Stimulated activated CD4-positive, alpha-beta T cell treated with anti-CD3 and anti-CD28 coated beads, Interleukin-1b, Interleukin-23, amount 100 ng/mL, for 48 hours (primary cell): ENCODE data around the gene PTPRS.

Experiments used
- DNase-seq: peaks from one replicate; pipeline ENCODE4 v3.0.0-alpha.2; 2020

The PTPRS gene

DNA sequence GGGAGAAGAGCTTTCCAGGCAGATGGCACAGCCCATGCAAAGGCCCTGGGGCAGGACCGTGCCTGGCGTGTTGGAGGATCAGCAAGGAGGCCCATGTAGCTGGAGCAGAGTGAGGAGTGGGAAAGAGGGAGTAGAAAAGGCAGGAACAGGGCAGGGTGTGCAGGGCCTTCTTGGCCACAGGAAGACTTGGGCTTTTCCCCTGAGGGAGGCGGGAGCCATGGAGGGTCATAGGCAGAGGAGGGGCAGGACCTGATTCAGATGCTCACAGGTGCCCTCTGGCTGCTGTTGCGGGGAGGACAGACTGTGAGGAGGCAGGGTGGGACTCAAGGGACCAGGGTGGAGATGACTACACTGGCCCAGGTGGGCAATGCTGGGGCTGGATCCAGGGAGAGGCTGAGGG lies 13.8 kb upstream of the PTPRS start:
- no peak for DNase-seq

DNA sequence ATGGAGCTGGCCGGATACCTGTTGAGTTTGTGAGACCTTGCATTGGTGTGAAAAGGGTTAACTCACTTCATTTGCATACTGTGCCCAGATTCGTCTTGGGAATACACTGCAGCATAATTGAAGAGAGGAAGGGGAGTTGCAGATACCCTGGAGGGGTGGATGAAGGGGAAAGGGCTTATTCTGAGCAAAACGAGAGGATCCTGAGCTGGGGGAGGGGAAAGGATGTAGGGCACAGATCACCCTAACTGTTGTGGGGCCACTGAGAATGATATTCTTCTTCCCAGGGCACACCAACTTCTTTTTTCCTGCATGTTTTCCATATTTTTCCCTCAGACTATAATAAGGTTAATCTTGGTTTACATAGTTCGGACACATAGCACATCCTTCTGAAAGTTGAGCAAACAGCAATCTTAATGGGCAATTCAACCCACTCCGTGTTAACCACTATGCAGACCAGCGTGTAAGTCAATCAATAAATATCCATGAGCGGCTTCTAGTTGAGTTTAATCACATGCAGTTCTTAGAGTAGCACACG lies 11.7 kb upstream of the PTPRS start:
- no peak for DNase-seq

GRCh38 chr19:5351731-5352228 lies 11.2 kb upstream of the PTPRS start:
- DNase-seq: no peak

DNA sequence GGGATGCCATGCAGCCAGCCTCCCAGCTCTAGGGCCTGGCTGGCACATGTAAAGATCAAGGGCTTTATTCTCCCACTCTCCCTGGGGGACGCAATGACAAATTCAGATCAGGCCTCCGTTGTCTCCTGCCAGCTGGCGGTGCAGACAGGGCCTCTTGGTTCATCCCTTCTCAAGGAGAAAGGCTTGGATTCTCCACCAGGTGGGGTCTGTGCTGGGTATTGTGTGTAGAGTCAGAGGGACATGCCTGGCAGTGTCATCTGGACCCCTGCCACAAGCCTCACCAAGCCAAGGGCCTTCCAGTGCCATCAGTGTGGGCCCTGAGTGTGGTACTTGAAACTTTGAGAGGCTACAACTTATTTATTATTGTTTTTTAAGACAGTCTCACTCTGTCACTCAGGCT lies 8.4 kb upstream of the PTPRS start:
- no peak for DNase-seq

- DNase-seq: no peak
These were observed 5.3 kb upstream of the PTPRS start for GRCh38 chr19:5345895-5346386.

- no peak for DNase-seq
These were observed 3.2 kb upstream of the PTPRS start for GRCh38 chr19:5343848-5344247.

DNA sequence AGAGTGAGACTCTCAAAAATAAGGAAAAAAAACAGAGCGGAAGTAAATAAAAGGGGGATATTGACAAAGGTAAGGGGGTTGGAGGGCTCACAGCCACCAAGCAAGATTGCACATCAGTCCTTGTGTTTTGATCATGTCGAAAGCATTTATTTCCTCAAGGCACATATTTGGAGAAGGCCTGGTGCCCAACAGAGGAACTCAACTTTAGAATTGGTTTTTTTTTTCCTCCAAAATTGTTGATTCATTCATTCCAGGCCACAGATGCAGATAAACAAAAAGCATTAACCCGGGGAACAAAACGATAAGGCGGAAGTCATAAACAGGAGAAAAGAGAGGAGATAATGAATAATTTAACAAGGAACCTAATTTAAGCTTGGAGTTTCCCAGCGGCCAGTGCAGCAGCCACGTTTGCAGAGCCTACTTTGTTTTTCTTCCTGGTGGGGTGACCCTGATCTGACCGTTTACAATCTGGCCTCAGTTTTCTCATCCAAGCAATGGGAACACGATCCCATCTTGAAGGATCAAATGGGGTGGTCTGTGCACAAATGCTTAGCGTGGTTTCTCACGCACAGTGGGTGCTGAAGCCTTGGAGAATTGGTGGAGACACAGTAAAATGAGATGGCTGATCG lies 2.1 kb upstream of the PTPRS start:
- no peak for DNase-seq

DNA sequence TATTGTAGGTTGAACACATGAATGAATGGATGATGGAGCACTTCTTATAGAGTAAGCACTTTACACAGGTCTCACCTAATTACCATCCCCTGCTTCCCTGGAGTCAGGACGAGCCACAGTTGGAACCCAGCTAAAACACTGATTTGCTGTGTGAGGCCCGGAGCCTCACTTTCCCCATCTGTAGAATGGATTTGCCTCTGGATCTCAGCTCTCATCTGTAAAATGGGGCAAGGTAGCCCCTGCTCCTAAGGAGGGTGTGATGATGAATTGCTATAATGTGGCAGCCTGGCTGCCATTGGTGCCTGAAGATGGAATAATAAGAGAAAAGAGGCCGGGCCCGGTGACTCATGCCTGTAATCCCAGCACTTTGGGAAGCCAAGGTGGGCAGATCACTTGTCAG lies 1.4 kb upstream of the PTPRS start:
- no peak for DNase-seq

DNA sequence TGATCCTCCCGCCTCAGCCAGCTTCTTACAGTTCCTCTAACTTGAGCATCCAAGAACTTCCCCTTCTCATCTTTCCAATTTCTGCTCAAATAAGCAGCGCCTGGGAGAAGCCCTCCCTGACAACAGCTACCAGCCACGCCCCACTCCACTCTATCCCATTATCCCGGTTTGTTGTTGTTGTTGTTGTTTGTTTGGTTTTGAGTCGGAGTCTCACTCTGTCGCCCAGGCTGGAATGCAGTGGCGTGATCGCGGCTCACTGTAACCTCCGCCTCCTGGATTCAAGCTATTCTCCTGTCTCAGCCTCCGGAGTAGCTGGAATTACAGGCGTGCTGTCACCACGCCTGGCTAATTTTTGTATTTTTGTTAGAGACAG lies 822 bp upstream of the PTPRS start:
- no peak for DNase-seq

DNA sequence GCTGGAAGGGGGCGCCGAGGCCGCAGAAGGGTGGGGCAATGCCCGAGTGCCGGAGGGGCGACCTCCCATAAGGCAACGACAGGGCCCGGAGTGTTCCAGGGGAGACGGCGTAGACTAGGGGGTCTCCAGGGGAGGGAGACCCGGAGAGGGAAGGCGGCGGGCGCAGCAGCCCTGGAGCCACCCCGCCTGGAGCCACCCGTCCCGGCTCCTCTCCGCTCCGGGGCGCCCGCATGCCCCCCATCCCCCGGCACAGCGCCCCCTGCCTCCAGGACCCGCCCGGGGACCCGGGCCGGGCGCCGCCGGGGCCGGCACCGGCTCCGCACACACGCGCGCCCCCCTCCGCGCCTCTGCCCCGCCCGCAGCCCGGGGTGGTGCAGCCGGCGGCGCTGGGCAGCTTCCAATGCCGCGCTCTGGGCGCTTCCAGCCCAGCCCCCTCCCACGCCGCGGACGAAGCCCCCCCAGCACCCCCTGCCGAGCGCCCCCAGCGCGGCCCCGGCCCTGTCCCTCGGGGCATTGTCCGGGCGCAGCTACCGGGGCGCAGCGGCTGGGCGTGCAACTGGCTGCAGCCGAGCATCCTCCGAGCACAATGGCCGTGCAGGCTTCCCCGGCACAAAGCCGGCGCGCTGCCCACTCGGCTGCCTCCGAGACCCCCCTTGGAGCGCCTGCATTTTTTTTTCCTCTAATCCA lies 519 bp downstream of the PTPRS start:
- DNase-seq: no peak

GRCh38 chr19:5339198-5339949 lies 1.2 kb downstream of the PTPRS start:
- no peak for DNase-seq

GRCh38 chr19:5338656-5339197 lies 1.9 kb downstream of the PTPRS start:
- DNase-seq: no peak

DNA sequence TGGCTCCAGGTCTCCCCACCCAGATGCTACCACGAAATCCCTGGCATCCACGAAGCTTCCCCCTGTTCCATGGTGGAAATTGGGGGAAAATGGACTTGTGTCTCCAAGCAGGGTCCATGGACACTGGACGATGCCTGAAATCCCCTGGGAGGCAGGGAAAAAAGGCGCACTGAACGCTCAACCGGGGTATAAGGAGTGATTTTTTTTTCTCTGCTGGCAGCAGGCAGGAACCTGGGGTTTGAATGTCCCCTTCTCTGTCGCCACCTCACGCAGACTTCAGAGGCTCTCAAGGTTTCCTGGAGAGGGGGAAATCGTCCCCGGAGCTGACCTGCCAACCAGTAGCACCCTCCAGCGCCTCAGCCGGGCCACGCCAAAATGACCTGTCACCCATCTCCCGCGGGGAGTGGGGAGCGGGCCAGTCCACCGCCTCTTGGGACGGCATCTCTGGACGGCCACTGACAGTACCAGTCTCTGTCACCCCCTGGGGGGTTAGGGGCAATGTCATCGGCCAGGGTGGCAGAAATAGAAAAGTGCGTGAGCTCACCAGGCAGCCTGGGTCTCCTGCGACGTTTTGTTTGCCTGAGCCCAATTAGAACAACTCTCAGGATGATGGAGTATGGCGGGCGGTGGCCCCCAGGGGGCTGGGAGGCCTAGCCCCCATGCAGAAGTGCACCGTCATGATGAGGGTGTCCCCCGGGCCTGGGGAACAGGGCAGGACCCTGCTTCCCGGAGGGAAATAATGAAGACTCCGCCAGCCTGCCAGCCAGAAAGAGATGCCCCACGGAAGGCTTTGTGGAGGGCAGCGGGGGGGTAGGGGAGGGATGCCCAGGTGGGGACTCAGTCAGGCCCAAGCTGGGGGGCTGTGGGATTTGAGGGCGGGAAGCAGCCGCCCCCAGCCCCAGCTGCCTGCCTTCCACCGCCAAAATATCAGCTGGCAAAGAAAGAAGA lies 2.6 kb downstream of the PTPRS start:
- no peak for DNase-seq

- DNase-seq: no peak
These were observed 3.5 kb downstream of the PTPRS start for GRCh38 chr19:5337126-5337525.

DNA sequence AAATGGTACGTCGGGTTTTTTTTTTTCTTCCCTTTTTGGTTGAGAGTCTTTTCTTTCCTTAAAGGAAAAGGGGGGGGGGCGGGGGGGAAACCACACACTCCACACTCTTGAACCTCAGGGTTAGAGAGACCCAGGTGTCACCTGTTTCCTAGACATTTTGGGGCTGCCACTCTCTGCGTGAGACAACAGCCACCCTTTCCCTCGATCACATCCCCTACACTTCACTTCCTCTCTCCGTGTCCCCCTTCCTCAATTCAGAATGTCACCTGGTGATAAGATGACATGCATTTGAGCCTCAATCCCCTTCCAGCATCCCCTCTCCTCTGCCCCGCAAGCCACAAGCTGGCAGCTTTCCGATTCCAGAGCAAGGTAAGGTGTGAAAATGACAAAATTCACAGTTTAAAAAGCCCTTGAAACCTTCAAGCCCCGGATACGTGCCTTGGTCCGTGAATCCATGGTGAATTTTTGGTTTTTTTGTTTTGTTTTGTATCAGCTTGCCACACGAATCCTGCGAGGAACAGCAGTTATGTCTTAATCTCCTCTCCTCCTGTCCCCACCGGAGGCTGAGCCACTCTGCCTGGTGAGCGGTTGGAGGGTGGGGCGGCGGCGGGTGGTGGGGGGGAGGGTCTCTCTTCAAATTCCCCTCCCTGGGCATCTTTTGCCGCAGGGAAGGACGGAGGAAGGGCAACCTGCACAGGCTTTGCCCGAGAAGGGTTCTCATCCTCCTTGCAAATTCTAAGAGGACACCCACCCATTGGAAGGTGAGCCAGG lies 4.2 kb downstream of the PTPRS start:
- no peak for DNase-seq

DNA sequence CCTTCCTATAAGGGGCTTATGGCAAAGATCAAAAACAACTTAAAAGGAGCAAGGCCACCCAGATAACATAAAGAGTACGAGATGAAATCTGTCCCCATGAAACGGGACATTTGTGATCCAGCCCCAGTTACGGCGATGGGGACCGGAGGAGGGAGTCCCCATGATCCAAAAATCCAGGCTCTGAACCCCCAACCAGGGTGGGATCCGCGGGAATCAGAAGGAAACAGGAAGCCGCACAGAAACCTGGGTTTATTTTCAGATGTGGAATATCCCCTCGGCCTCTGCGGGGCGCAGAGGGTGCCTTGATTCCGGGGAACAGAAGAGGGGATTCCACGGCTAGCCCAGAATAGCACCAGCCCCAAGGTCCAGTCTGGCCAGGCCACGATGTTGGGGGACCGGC lies 5.0 kb downstream of the PTPRS start:
- no peak for DNase-seq

- DNase-seq: no peak
These were observed 5.7 kb downstream of the PTPRS start for GRCh38 chr19:5334824-5335500.

GRCh38 chr19:5334366-5334739 lies 6.3 kb downstream of the PTPRS start:
- no peak for DNase-seq

DNA sequence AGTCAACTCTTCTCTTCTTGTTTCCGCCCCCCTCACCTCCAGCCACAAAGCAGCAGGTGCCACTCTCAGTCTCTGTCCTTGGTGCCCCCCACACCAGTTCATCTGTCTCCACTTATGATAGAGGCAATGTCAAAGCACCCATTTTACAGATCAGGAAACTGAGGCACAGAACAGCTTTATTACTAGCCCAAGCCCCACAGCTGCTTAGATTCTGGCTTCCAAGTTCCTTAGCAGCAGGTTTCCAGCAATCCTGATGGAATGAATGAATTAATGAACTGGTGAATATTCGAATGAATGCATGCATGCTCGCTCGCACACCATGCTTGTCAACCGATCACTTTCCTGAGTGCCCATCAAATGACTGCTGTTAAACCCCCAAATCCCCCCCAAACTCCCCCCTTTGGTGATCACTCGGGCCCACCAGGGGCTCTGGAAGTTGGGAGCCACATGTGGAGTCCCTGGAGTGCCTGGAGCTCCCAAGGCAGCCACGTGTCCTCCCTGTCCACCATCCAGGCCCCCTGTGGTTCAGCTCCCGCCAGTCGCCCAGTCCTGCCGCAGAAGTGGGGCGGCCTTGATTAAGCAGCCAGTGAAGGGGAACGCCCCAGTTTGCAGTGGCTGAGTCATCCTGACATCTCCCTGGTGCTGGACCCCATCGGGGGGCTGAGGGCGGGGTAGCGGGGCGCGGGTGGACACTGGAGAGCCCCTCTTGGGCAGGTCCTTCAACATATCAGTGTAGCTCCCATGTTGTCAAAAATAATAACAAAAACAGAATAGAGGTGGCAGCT lies 6.8 kb downstream of the PTPRS start:
- no peak for DNase-seq

- DNase-seq: no peak
These were observed 8.1 kb downstream of the PTPRS start for GRCh38 chr19:5332501-5332900.
